GM12878 (cell line): Measurements from ENCODE around the gene SPTLC2. TPM values are rescaled to one million over a fixed set of nuclear protein-coding genes. Genes with fewer than 3 reads are reported as not detected.
"Not testable (repeated sequence)": the region's sequence is repeated elsewhere in the genome, so short reads cannot be mapped to it uniquely, and the experiment has no call there.

Experiments
- ATAC-seq: fragments of 200-7000 bp; cut with Tn5 transposase; 3 replicates; pipeline ENCODE4 v1.9.1; 2020; ENCODE audit warnings: mild to moderate bottlenecking, moderate library complexity
- BruUV-seq: library from RNA; stranded (reverse); fragments of 400-500 nt; replicated peaks from 2 replicates; lab custom pipeline; 2021; lab: Mats Ljungman, UMichigan
- CTCF ChIA-PET: fragments of 300-600 bp; sonication (Branson Sonifier 250); formaldehyde crosslinking; extraction: SDS; loops from one replicate; lab custom pipeline; 2021; ENCODE audit warnings: inconsistent platforms; lab: Yijun Ruan, JAX
- POLR2A ChIA-PET: fragments of 350-600 bp; formaldehyde crosslinking; extraction: SDS; loops from one replicate; lab custom pipeline; 2021; ENCODE audit warnings: inconsistent platforms; lab: Charles Lee
- RAD21 ChIA-PET: fragments of 300-600 bp; sonication (Branson Sonifier 250); formaldehyde crosslinking; loops from one replicate; lab custom pipeline; 2023; ENCODE audit warnings: antibody characterized with exemption; ENCODE audit not compliant: unreplicated experiment; lab: Charles Lee
- SMC1A ChIA-PET: fragments of 300-600 bp; sonication (Branson Sonifier 250); formaldehyde crosslinking; loops from one replicate; lab custom pipeline; 2023; ENCODE audit not compliant: unreplicated experiment, uncharacterized antibody; lab: Charles Lee
- DNase-seq: peaks from one replicate; pipeline ENCODE4 v3.0.0-alpha.2; 2011; ENCODE audit warnings: low read depth, low spot score
- FAIRE-seq: peaks from 3 replicates; lab custom pipeline; 2011; peaks lifted over from hg19 to GRCh38; lab: Jason Lieb, UNC
- H2AFZ ChIP-seq: 2 replicates; pipeline ENCODE4 v1.6.0; 2011; ENCODE audit warnings: low read depth, low read length, control low read depth; ENCODE audit not compliant: control insufficient read depth
- H3K27ac ChIP-seq: 2 replicates; pipeline ENCODE4 v1.5.1; 2011; ENCODE audit warnings: control low read depth; ENCODE audit not compliant: control insufficient read depth, insufficient read depth
- H3K27me3 ChIP-seq, 2 experiments: replicated peaks in 1 of 2; 2 replicates each; pipeline versions ENCODE4 v1.6.0 to v1.6.1; 2011; ENCODE audit warnings: low read length in 1 of 2; ENCODE audit not compliant: control insufficient read depth in 2 of 2, insufficient read depth in 2 of 2
- H3K36me3 ChIP-seq, 2 experiments: 2 replicates each; pipeline ENCODE4 v1.5.1; 2011; ENCODE audit warnings: low read length in 1 of 2; ENCODE audit not compliant: control insufficient read depth in 2 of 2, insufficient read depth in 2 of 2
- H3K4me1 ChIP-seq: 2 replicates; pipeline ENCODE4 v1.6.1; 2011; ENCODE audit warnings: mild to moderate bottlenecking, low read length, moderate library complexity, mixed read lengths; ENCODE audit not compliant: control insufficient read depth, insufficient read depth
- H3K4me2 ChIP-seq: 2 replicates; pipeline ENCODE4 v1.6.0; 2011; ENCODE audit warnings: control low read depth; ENCODE audit not compliant: control insufficient read depth, insufficient read depth
- H3K4me3 ChIP-seq: fragments of 200-600 bp; sonication (generic); 2 replicates; pipeline ENCODE4 v1.5.1; 2016
- H3K79me2 ChIP-seq: 2 replicates; pipeline ENCODE4 v1.6.0; 2011; ENCODE audit warnings: low read length; ENCODE audit not compliant: control insufficient read depth, insufficient read depth
- H3K9ac ChIP-seq: 2 replicates; pipeline ENCODE4 v1.8.0; 2011; ENCODE audit warnings: low read length, control low read depth, mixed read lengths; ENCODE audit not compliant: control insufficient read depth, insufficient read depth
- H3K9me3 ChIP-seq: replicated peaks from 3 replicates; pipeline ENCODE4 v1.5.1; 2011; ENCODE audit warnings: mild to moderate bottlenecking, low read length; ENCODE audit not compliant: control insufficient read depth, insufficient read depth
- H4K20me1 ChIP-seq: 2 replicates; pipeline ENCODE4 v1.6.0; 2011; ENCODE audit not compliant: control insufficient read depth, insufficient read depth
- CUX1 ChIP-seq: IDR thresholded peaks from 2 replicates; pipeline ENCODE4 v1.6.1; 2012; ENCODE audit warnings: improper control_type of control experiment, low read depth, low read length; ENCODE audit not compliant: insufficient replicate concordance
- EED ChIP-seq: sonication (generic); IDR thresholded peaks from 2 replicates; pipeline ENCODE4 v1.6.1; 2016; ENCODE audit warnings: antibody characterized with exemption, low read depth
- IRF4 ChIP-seq: IDR thresholded peaks from 2 replicates; pipeline ENCODE4 v1.6.1; 2011; ENCODE audit warnings: low read depth, low read length
- PAX5 ChIP-seq: IDR thresholded peaks from 2 replicates; pipeline ENCODE4 v1.6.1; 2011; ENCODE audit warnings: low read depth, low read length, borderline replicate concordance
- ZBTB4 ChIP-seq: fragments of 450-650 bp; formaldehyde crosslinking; IDR thresholded peaks from 2 replicates; pipeline ENCODE4 v1.4.0; 2022; ENCODE audit warnings: mild to moderate bottlenecking, moderate library complexity
- WGBS: methylation state at CpG from one replicate; pipeline ENCODE4 v1.1.6; 2016; ENCODE audit warnings: low lambda C conversion rate; ENCODE audit not compliant: insufficient replicate concordance, insufficient coverage; ENCODE audit errors: missing lambda C conversion rate; 5-methylcytosine and 5-hydroxymethylcytosine counted together
- in situ Hi-C: fragments of 300-500 bp; cut with MboI; formaldehyde crosslinking; loops from 9 replicates; pipeline ENCODE4 v1.14.3; 2018; ENCODE audit warnings: mixed read lengths
- intact Hi-C: fragments of 100-400 bp; cut with micrococcal nuclease; formaldehyde crosslinking; loops from one replicate; pipeline ENCODE4 v1.14.2; 2022; ENCODE audit not compliant: unreplicated experiment
- polyA plus RNA-seq, 11 experiments: library from polyadenylated mRNA; depleted of rRNA in 4 of 11; unstranded in 6 of 11; stranded (reverse) in 5 of 11; fragments of >200 nt; fragmentation: Nextera tagmentation in 4 of 11; fragmentation: Illumina TruSeq in 1 of 11; extraction: Ambion mirVana in 4 of 11; extraction: Trizol in 1 of 11; gene quantifications; 1 replicate in 1 of 11; 2 replicates in 10 of 11; pipeline versions ENCODE4 v1.2.1 to v1.2.3, GENCODE V29; 2011 to 2016; ENCODE audit warnings: inconsistent platforms in 2 of 11, missing spikeins in 2 of 11, low read depth in 1 of 11
- total RNA-seq, 4 experiments: library from RNA; depleted of rRNA in 3 of 4; stranded (reverse); fragments of >200 nt in 3 of 4; fragmentation: Illumina TruSeq in 1 of 4; extraction: Trizol in 1 of 4; gene quantifications; 2 replicates each; pipeline versions ENCODE4 v1.2.1 to v1.2.3, GENCODE V29; 2013 to 2021

SPTLC2 gene
- total and polyA plus RNA-seq, 10 of the 15 experiments (the other 5 are each of a cell fraction or from before 2014, with no cell fraction given): 6.9 to 35.1 (median 19.7) TPM

- peak; percentile 78 for ATAC-seq
- DNase-seq, H4K20me1 ChIP-seq, BruUV-seq, H3K36me3 ChIP-seq, intact Hi-C loops, H3K4me3 ChIP-seq, H3K9me3 ChIP-seq, H3K27me3 ChIP-seq, FAIRE-seq, POLR2A ChIA-PET, H3K9ac ChIP-seq, H2AFZ ChIP-seq, in situ Hi-C loops: not testable (repeated sequence)
- SMC1A ChIA-PET: interaction anchor here (1.4 to 1.5 kb wide), 2 partner anchors 10 to 35 kb away, joined by 3 to 4 read pairs; no protein-coding TSS in a partner anchor
- Histone ChIP-seq H3K4me2 (peak overlapping the region; percentile 50; the same call in 1 of the 2 replicates), H3K79me2 (peaks cover 18% of the 10 kb centered on the region), H3K4me1 (peaks cover 32% of the 10 kb centered on the region), H3K27ac (peak overlapping the region; percentile 20)
- TF ChIP-seq PAX5: peak; percentile 39; the same call in 1 of the 2 replicates
- 72% methylated on average over 10 of the region's 11 CpGs for WGBS
- RAD21 ChIA-PET: interaction anchor here (0.7 to 1.5 kb wide), 2 partner anchors 10 to 202 kb away, joined by 3 read pairs; no protein-coding TSS in a partner anchor
- CTCF ChIA-PET: interaction anchor here (1.0 to 1.2 kb wide), 2 partner anchors 19 to 129 kb away, joined by 4 read pairs; no protein-coding TSS in a partner anchor
These were observed 27.9 kb downstream of the SPTLC2 start for GRCh38 chr14:77588411-77589025.

- POLR2A ChIA-PET: no interaction called here
- peaks cover 19% of the 10 kb centered on the region for H3K79me2 ChIP-seq
- no peak overlapping the region for H3K4me3 ChIP-seq
- H4K20me1 ChIP-seq: no peaks in the 10 kb centered on the region; the same call in 1 of the 2 replicates
- FAIRE-seq (no peak), ATAC-seq (no peak), DNase-seq (no peak)
- CTCF ChIA-PET: no interaction called here
- H2AFZ ChIP-seq: no peak overlapping the region
- BruUV-seq: no TSS peak
- H3K27me3 ChIP-seq: no peaks in the 10 kb centered on the region
- H3K4me1 ChIP-seq: peaks cover 25% of the 10 kb centered on the region
- H3K27ac ChIP-seq: no peak overlapping the region
- H3K9me3 ChIP-seq: no peaks in the 10 kb centered on the region
- no peaks in the 10 kb centered on the region for H3K36me3 ChIP-seq
- 70% methylated on average over 3 of the region's 3 CpGs for WGBS
- no peak overlapping the region for H3K9ac ChIP-seq
- in situ Hi-C loops: no loop called here
- SMC1A ChIA-PET: no interaction called here
- no peak overlapping the region for H3K4me2 ChIP-seq
- intact Hi-C loops: no loop called here
- RAD21 ChIA-PET: no interaction called here
- TF ChIP-seq ZBTB4: no peak
- TF ChIP-seq CUX1: no peak
- no peak for TF ChIP-seq IRF4
- TF ChIP-seq EED: no peak
These were observed 31.1 kb downstream of the SPTLC2 start for GRCh38 chr14:77585385-77585784.
